ENCODE results near the gene CCDC6. TPM values are rescaled to one million over a fixed set of nuclear protein-coding genes. Genes with fewer than 3 reads are reported as not detected.
"Not testable (repeated sequence)": the region's sequence is repeated elsewhere in the genome, so short reads cannot be mapped to it uniquely, and the experiment has no call there.

Gene CCDC6
- polyA plus RNA-seq, 2 of the 4 experiments (the other 2 are of a cell fraction): 21.4 to 43.5 TPM

- TF ChIP-seq CTCF (IDR thresholded peaks at IDR 0.05) (peak; percentile 57), NPAS2 (CRISPR knock-in tag; IDR thresholded peaks at IDR 0.05; ENCODE audit: borderline replicate concordance) (peak; percentile 59; the same call in 1 of the 2 replicates), NFE2L2 (conservative IDR thresholded peaks at IDR 0.05; ENCODE audit: low read length) (no peak), HMGXB4 (CRISPR knock-in tag; IDR thresholded peaks at IDR 0.05; ENCODE audit: borderline replicate concordance) (peak; percentile 11; the same call in 1 of the 2 replicates), MYC (IDR thresholded peaks at IDR 0.05; ENCODE audit: borderline replicate concordance, low read length) (peak; percentile 81)
Observed at GRCh38 chr10:59906417-59907202, at the start of gene CCDC6 (continued).

- no peak for ATAC-seq
- no peak overlapping the region for H3K4me3 ChIP-seq
- H3K4me2 ChIP-seq: no peak overlapping the region
- POLR2A ChIA-PET: no interaction called here
- FAIRE-seq: no peak
- no peaks in the 10 kb centered on the region for H3K9me3 ChIP-seq
- no peaks in the 10 kb centered on the region for H3K4me1 ChIP-seq
- CTCF ChIA-PET: no interaction called here
- H3K27ac ChIP-seq: no peak overlapping the region
- WGBS (ENCODE audit: missing lambda C conversion rate): 37% methylated on average over 3 of the region's 3 CpGs
- TF ChIP-seq EHF (CRISPR knock-in tag; IDR thresholded peaks at IDR 0.05): no peak
- no peak for TF ChIP-seq HOXB13 (CRISPR knock-in tag; IDR thresholded peaks at IDR 0.05; ENCODE audit: low read depth)
- no peak for TF ChIP-seq NFE2L2 (conservative IDR thresholded peaks at IDR 0.05; ENCODE audit: low read length)
- no peak for TF ChIP-seq HMGXB4 (CRISPR knock-in tag; IDR thresholded peaks at IDR 0.05; ENCODE audit: borderline replicate concordance)
- no peak for TF ChIP-seq SREBF2 (IDR thresholded peaks at IDR 0.05)
- no peak for TF ChIP-seq MAFK (IDR thresholded peaks at IDR 0.05; ENCODE audit: partially characterized antibody)
- no peak for TF ChIP-seq JUNB (IDR thresholded peaks at IDR 0.05)
- TF ChIP-seq FOSB (CRISPR knock-in tag; IDR thresholded peaks at IDR 0.05): no peak
- TF ChIP-seq TFCP2L1 (CRISPR knock-in tag; IDR thresholded peaks at IDR 0.05): no peak
- no peak for TF ChIP-seq POLR2A (IDR thresholded peaks at IDR 0.05; ENCODE audit: low read length)
- no peak for TF ChIP-seq ZC3H11A (IDR thresholded peaks at IDR 0.05)
- TF ChIP-seq NPAS2 (CRISPR knock-in tag; IDR thresholded peaks at IDR 0.05; ENCODE audit: borderline replicate concordance): no peak
- DNase-seq (ENCODE audit: low read depth in 1 of 2, low spot score in 1 of 2): no peak
Observed at GRCh38 chr10:59954296-59954695, 47.9 kb upstream of the CCDC6 start.

GRCh38 chr10:59953711-59954110, 47.4 kb upstream of the CCDC6 start:
- H3K4me1 ChIP-seq; H3K27ac ChIP-seq; DNase-seq (ENCODE audit: low read depth in 1 of 2, low spot score in 1 of 2); H3K4me2 ChIP-seq; H3K4me3 ChIP-seq; ATAC-seq; H3K9me3 ChIP-seq; FAIRE-seq; POLR2A ChIA-PET; CTCF ChIA-PET: not testable (repeated sequence)
- WGBS (ENCODE audit: missing lambda C conversion rate): 34% methylated on average over 2 of the region's 2 CpGs

GRCh38 chr10:59950105-59950504, 43.7 kb upstream of the CCDC6 start:
- TF ChIP-seq ESRRA (IDR thresholded peaks at IDR 0.05; ENCODE audit: borderline replicate concordance, low read length): no peak
- H3K4me1 ChIP-seq: no peaks in the 10 kb centered on the region
- no peaks in the 10 kb centered on the region for H3K9me3 ChIP-seq
- H3K27ac ChIP-seq: no peak overlapping the region
- no peak for ATAC-seq
- WGBS (ENCODE audit: missing lambda C conversion rate): 39% methylated on average over 2 of the region's 2 CpGs
- H3K4me3 ChIP-seq: no peak overlapping the region
- CTCF ChIA-PET: no interaction called here
- no peak for FAIRE-seq
- POLR2A ChIA-PET: no interaction called here
- no peak overlapping the region for H3K4me2 ChIP-seq
- DNase-seq (ENCODE audit: low read depth in 1 of 2, low spot score in 1 of 2): no peak

Measured in A549 (cell line).